SK-N-SH (cell line): Measurements from ENCODE around the gene ARMC7. TPM values are rescaled to one million over a fixed set of nuclear protein-coding genes. Genes with fewer than 3 reads are reported as not detected.
A peak's percentile ranks its signal among the peaks of the same experiment; 100 is the strongest.

ENCODE experiments used
- CTCF ChIA-PET: fragments of 300-600, 350-600 bp; formaldehyde crosslinking; extraction: SDS; loops from one replicate; lab custom pipeline; 2021; lab: Yijun Ruan, JAX
- POLR2A ChIA-PET: fragments of 350-600 bp; sonication (Branson Sonifier 250); formaldehyde crosslinking; extraction: SDS; loops from one replicate; lab custom pipeline; 2020; ENCODE audit warnings: antibody characterized with exemption, inconsistent platforms; lab: Yijun Ruan, JAX
- DNase-seq: peaks from one replicate; pipeline ENCODE4 v3.0.0; 2012
- H2AFZ ChIP-seq: fragments of 200-600 bp; sonication (generic); 2 replicates; pipeline ENCODE4 v1.8.1; 2016; ENCODE audit warnings: antibody characterized with exemption, mild to moderate bottlenecking, low read depth
- H3F3A ChIP-seq: fragments of 200-600 bp; sonication (generic); replicated peaks from 2 replicates; pipeline ENCODE3; 2016; ENCODE audit warnings: antibody characterized with exemption, mild to moderate bottlenecking; ENCODE audit not compliant: insufficient read depth
- H3K27ac ChIP-seq, 2 experiments: fragments of 200-500 bp in 1 of 2; fragments of 200-600 bp in 1 of 2; sonication (Bioruptor generic) in 1 of 2; sonication (generic), shearing (Covaris generic) in 1 of 2; 2 replicates each; pipeline versions ENCODE4 v1.5.1 to v1.6.1; 2014 to 2016; ENCODE audit warnings: low read depth in 2 of 2, inconsistent platforms in 1 of 2, low read length in 1 of 2, mild to moderate bottlenecking in 1 of 2, mixed read lengths in 1 of 2
- H3K27me3 ChIP-seq: fragments of 200-600 bp; sonication (generic), shearing (Covaris generic); 2 replicates; pipeline ENCODE4 v1.6.1; 2016; ENCODE audit warnings: mixed run types; ENCODE audit not compliant: insufficient read depth
- H3K36me3 ChIP-seq, 2 experiments: fragments of 200-500 bp in 1 of 2; fragments of 200-600 bp in 1 of 2; sonication (Bioruptor generic) in 1 of 2; sonication (generic) in 1 of 2; replicated peaks in 1 of 2; 2 replicates each; pipeline versions ENCODE3 to v1.5.1; 2014 to 2016; ENCODE audit warnings: low read length in 1 of 2, mild to moderate bottlenecking in 1 of 2; ENCODE audit not compliant: insufficient read depth in 2 of 2, control insufficient read depth in 1 of 2
- H3K4me1 ChIP-seq, 2 experiments: fragments of 200-500 bp in 1 of 2; fragments of 200-600 bp in 1 of 2; sonication (Bioruptor generic) in 1 of 2; sonication (generic), shearing (Covaris generic) in 1 of 2; 2 replicates each; pipeline versions ENCODE4 v1.5.1 to v1.6.1; 2014 to 2016; ENCODE audit warnings: low read depth in 1 of 2, low read length in 1 of 2, mixed run types in 1 of 2; ENCODE audit not compliant: insufficient read depth in 2 of 2, control insufficient read depth in 1 of 2
- H3K4me2 ChIP-seq: fragments of 200-600 bp; sonication (generic), shearing (Covaris generic); 2 replicates; pipeline ENCODE4 v1.6.1; 2017; ENCODE audit warnings: mixed run types
- H3K4me3 ChIP-seq, 2 experiments: fragments of 200-500 bp in 1 of 2; fragments of 200-600 bp in 1 of 2; sonication (Bioruptor generic) in 1 of 2; sonication (generic), shearing (Covaris generic) in 1 of 2; 2 replicates each; pipeline versions ENCODE4 v1.5.1 to v1.8.1; 2014 to 2016; ENCODE audit warnings: low read depth in 2 of 2, inconsistent platforms in 1 of 2, low read length in 1 of 2, mild to moderate bottlenecking in 1 of 2, mixed read lengths in 1 of 2, moderate library complexity in 1 of 2
- H3K79me2 ChIP-seq: fragments of 200-600 bp; sonication (generic); 2 replicates; pipeline ENCODE4 v1.8.1; 2017; ENCODE audit warnings: mild to moderate bottlenecking; ENCODE audit not compliant: insufficient read depth
- H3K9ac ChIP-seq: fragments of 200-600 bp; sonication (generic); 2 replicates; pipeline ENCODE4 v1.6.1; 2017; ENCODE audit warnings: mixed run types
- H3K9me2 ChIP-seq: fragments of 200-600 bp; sonication (generic); 2 replicates; pipeline ENCODE4 v1.6.1; 2017; ENCODE audit warnings: mixed run types
- H3K9me3 ChIP-seq: fragments of 200-600 bp; sonication (generic); 2 replicates; pipeline ENCODE4 v1.6.1; 2017; ENCODE audit warnings: mixed run types, mild to moderate bottlenecking, moderate library complexity
- H4K20me1 ChIP-seq: fragments of 200-600 bp; sonication (generic); 2 replicates; pipeline ENCODE4 v1.6.1; 2017; ENCODE audit warnings: mild to moderate bottlenecking, mixed run types; ENCODE audit not compliant: insufficient read depth
- CHD2 ChIP-seq: fragments of 150-350 bp; IDR thresholded peaks from 2 replicates; pipeline ENCODE4 v1.6.1; 2018; ENCODE audit warnings: low read length; ENCODE audit not compliant: partially characterized antibody
- EP300 ChIP-seq, 2 experiments: IDR thresholded peaks; 2 replicates each; pipeline versions ENCODE4 v1.4.0 to v1.6.1; 2012; ENCODE audit warnings: borderline replicate concordance in 1 of 2, low read depth in 1 of 2, low read length in 1 of 2
- EZH2phosphoT487 ChIP-seq: fragments of 200-600 bp; sonication (generic); IDR thresholded peaks from 2 replicates; pipeline ENCODE4 v1.6.1; 2017; ENCODE audit warnings: low read depth, mixed run types, mild to moderate bottlenecking, antibody characterized with exemption, moderate library complexity, borderline replicate concordance
- FOXJ3 ChIP-seq: sonication (generic); formaldehyde crosslinking; IDR thresholded peaks from 2 replicates; pipeline ENCODE4 v1.5.1; 2020; ENCODE audit warnings: mild to moderate bottlenecking, missing genetic modification reagents
- FOXM1 ChIP-seq: IDR thresholded peaks from 2 replicates; pipeline ENCODE4 v1.4.0; 2012; ENCODE audit warnings: low read depth, mild to moderate bottlenecking
- MXI1 ChIP-seq: IDR thresholded peaks from 2 replicates; pipeline ENCODE4 v1.6.1; 2012; ENCODE audit warnings: mild to moderate bottlenecking, low read depth, low read length, improper control_type of control experiment
- NFIC ChIP-seq: IDR thresholded peaks from 2 replicates; pipeline ENCODE4 v1.4.0; 2012; ENCODE audit warnings: borderline replicate concordance
- NRF1 ChIP-seq: IDR thresholded peaks from 2 replicates; pipeline ENCODE4 v1.6.1; 2012; ENCODE audit warnings: low read depth, mild to moderate bottlenecking, low read length
- POLR2AphosphoS5 ChIP-seq: IDR thresholded peaks from 2 replicates; pipeline ENCODE4 v1.6.1; 2012; ENCODE audit warnings: low read depth, low read length
- RCOR1 ChIP-seq: fragments of 150-350 bp; IDR thresholded peaks from 2 replicates; pipeline ENCODE4 v1.6.1; 2017; ENCODE audit warnings: antibody characterized with exemption, low read length
- RXRA ChIP-seq: IDR thresholded peaks from 2 replicates; pipeline ENCODE4 v1.4.0; 2012; ENCODE audit warnings: low read depth, mild to moderate bottlenecking, borderline replicate concordance
- SIN3A ChIP-seq: IDR thresholded peaks from 2 replicates; pipeline ENCODE4 v1.6.1; 2012; ENCODE audit warnings: low read depth, mild to moderate bottlenecking, low read length, moderate library complexity, borderline replicate concordance
- SMC3 ChIP-seq: IDR thresholded peaks from 2 replicates; pipeline ENCODE4 v1.6.1; 2012; ENCODE audit warnings: low read depth, low read length, improper control_type of control experiment
- TCF12 ChIP-seq: IDR thresholded peaks from 2 replicates; pipeline ENCODE4 v1.4.0; 2012
- YY1 ChIP-seq: IDR thresholded peaks from 2 replicates; pipeline ENCODE4 v1.4.0; 2012; ENCODE audit warnings: low read depth, mild to moderate bottlenecking
- WGBS: methylation state at CpG from one replicate; pipeline ENCODE4 v1.1.6; 2017; ENCODE audit warnings: low lambda C conversion rate; 5-methylcytosine and 5-hydroxymethylcytosine counted together
- polyA plus RNA-seq, 3 experiments: library from polyadenylated mRNA; depleted of rRNA; stranded (reverse); fragments of >200 nt; gene quantifications; 2 replicates each; pipeline ENCODE4 v1.2.3, GENCODE V29; 2012
- TF ChIP-seq, protein P1 (sequence below): fragments of 200-600 bp; sonication (generic); IDR thresholded peaks from 2 replicates; pipeline ENCODE4 v1.6.1; 2017; ENCODE audit warnings: antibody characterized with exemption, mild to moderate bottlenecking, moderate library complexity
- TF ChIP-seq, protein P2 (sequence below): IDR thresholded peaks from 2 replicates; pipeline ENCODE4 v1.4.0; 2012; ENCODE audit warnings: low read depth, borderline replicate concordance

ARMC7 gene
- polyA plus RNA-seq, 1 of the 3 experiments (the other 2 are of a cell fraction) = 10.8 TPM

DNA sequence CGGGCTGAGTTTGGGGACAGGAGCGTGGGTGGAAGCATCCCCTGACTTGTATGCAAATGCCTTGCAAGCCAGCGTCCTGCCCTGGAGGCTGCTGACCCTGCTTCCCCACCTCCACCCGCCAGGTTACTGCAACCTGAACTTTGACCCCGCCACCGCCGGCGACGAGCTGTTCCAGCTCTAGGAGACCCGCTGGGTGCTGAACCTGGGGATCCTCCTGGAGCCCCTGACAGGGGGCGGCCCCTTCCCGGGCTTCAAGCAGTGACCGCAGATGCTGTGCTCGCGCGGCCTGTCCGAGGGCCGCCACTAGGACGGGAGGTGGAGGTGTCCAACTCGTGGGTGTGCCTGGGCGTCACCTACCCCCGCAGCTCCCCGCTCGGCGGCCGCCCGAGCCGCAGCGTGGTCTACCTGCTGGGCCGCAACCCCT, 32.7 kb upstream of the ARMC7 start:
- H3K27ac ChIP-seq = no peak overlapping the region
- no peak for TF ChIP-seq YY1
- peaks cover 4% of the 10 kb centered on the region for H3F3A ChIP-seq
- WGBS = 92% methylated on average over 26 of the region's 30 CpGs
- H3K9me3 ChIP-seq = no peaks in the 10 kb centered on the region
- peaks cover 5 to 18% of the 10 kb centered on the region in 2 experiments; a peak in 3 of 4 replicates for H3K4me1 ChIP-seq
- H4K20me1 ChIP-seq = no peaks in the 10 kb centered on the region
- CTCF ChIA-PET = interaction anchor here (0.6 to 1.5 kb wide), 4 partner anchors 14 to 124 kb away, joined by 3 to 4 read pairs (median 3); no protein-coding TSS in a partner anchor
- H3K36me3 ChIP-seq = no peaks in the 10 kb centered on the region
- no peak overlapping the region for H3K4me2 ChIP-seq
- H3K79me2 ChIP-seq = no peaks in the 10 kb centered on the region
- H3K9ac ChIP-seq = no peak overlapping the region
- no peak for DNase-seq
- no peaks in the 10 kb centered on the region for H3K9me2 ChIP-seq
- H3K27me3 ChIP-seq = no peaks in the 10 kb centered on the region
- no peak overlapping the region for H2AFZ ChIP-seq
- POLR2A ChIA-PET = no interaction called here
- no peak overlapping the region for H3K4me3 ChIP-seq

DNA sequence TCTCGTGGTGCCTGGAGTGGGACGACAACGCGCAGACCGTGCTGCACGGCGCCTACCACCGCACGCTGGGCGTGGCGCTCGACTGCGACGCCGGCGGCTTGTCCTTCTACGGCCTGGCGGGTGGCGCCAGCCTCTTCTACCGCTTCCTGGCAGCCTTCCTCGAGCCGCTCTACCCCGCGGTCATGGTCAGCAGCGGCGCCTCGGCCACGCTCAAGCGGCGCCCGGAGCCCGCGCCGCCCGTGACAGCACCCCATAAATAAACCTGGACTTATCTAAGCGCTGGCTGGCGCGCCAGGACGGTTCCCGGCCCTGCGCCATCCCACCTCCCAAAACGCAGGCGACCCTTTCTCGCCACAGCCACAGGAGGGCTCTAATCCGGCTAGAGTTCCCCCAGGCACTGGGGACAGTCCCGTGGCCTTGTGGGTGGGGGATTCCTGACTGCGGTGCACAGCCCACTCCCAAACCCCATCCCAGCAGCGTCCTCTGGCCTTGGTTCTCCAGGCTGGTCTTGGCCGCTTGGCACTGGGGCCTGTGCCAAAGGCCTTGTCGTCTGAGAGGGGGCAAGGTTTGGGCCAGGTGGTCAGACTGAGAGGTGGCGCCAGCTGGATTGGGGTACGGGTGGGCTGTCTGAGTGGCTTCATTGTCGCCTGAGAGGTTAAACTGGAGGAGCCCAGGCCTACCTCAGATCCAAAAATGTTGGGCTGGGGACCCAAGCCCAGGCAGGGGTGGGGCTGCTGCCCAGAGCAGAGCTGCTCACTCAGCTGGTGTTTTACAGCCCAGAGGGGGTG, 32.1 kb upstream of the ARMC7 start:
- Histone ChIP-seq H4K20me1 (no peaks in the 10 kb centered on the region), H3K4me3 (no peak overlapping the region), H2AFZ (no peak overlapping the region), H3F3A (peaks cover 4% of the 10 kb centered on the region), H3K9me2 (no peaks in the 10 kb centered on the region), H3K4me1 (peaks cover 5 to 18% of the 10 kb centered on the region in 2 experiments; a peak in 3 of 4 replicates), H3K4me2 (0 out of 2 replicates have a peak overlapping the region, but pooled peaks have one; percentile 49), H3K9me3 (no peaks in the 10 kb centered on the region), H3K79me2 (no peaks in the 10 kb centered on the region), H3K27me3 (no peaks in the 10 kb centered on the region), H3K36me3 (no peaks in the 10 kb centered on the region), H3K9ac (no peak overlapping the region), H3K27ac (no peak overlapping the region)
- POLR2A ChIA-PET = no interaction called here
- 94% methylated on average over 46 of the region's 53 CpGs for WGBS
- no peak for TF ChIP-seq CHD2
- no peak for TF ChIP-seq EP300 (IDR thresholded peaks at IDR 0.05; ENCODE audit: borderline replicate concordance in 1 of 2, low read depth in 1 of 2, low read length in 1 of 2)
- no peak for TF ChIP-seq NFIC
- TF ChIP-seq MXI1 = no peak
- TF ChIP-seq RXRA = no peak
- no peak for TF ChIP-seq FOXM1
- TF ChIP-seq, protein P1, sequence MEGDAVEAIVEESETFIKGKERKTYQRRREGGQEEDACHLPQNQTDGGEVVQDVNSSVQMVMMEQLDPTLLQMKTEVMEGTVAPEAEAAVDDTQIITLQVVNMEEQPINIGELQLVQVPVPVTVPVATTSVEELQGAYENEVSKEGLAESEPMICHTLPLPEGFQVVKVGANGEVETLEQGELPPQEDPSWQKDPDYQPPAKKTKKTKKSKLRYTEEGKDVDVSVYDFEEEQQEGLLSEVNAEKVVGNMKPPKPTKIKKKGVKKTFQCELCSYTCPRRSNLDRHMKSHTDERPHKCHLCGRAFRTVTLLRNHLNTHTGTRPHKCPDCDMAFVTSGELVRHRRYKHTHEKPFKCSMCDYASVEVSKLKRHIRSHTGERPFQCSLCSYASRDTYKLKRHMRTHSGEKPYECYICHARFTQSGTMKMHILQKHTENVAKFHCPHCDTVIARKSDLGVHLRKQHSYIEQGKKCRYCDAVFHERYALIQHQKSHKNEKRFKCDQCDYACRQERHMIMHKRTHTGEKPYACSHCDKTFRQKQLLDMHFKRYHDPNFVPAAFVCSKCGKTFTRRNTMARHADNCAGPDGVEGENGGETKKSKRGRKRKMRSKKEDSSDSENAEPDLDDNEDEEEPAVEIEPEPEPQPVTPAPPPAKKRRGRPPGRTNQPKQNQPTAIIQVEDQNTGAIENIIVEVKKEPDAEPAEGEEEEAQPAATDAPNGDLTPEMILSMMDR = no peak
- TF ChIP-seq SIN3A = no peak
- TF ChIP-seq POLR2AphosphoS5 = no peak
- TF ChIP-seq, protein P2, sequence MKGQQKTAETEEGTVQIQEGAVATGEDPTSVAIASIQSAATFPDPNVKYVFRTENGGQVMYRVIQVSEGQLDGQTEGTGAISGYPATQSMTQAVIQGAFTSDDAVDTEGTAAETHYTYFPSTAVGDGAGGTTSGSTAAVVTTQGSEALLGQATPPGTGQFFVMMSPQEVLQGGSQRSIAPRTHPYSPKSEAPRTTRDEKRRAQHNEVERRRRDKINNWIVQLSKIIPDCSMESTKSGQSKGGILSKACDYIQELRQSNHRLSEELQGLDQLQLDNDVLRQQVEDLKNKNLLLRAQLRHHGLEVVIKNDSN = no peak
- no peak for TF ChIP-seq NRF1
- TF ChIP-seq RCOR1 = no peak
- TF ChIP-seq EZH2phosphoT487 = no peak
- TF ChIP-seq TCF12 = no peak
- no peak for TF ChIP-seq SMC3
- no peak for TF ChIP-seq FOXJ3
- no peak for DNase-seq
- CTCF ChIA-PET = interaction anchor here (1.5 to 2.6 kb wide), 4 partner anchors 15 to 36 kb away, joined by 3 to 16 read pairs (median 6); no protein-coding TSS in a partner anchor
